GM19240 (cell line): ENCODE results near the gene SYT6.

Experiments used
- DNase-seq: peaks from one replicate; pipeline ENCODE4 v3.0.0; 2011; ENCODE audit warnings: low spot score; ENCODE audit not compliant: insufficient read length

SYT6 gene, protein sequence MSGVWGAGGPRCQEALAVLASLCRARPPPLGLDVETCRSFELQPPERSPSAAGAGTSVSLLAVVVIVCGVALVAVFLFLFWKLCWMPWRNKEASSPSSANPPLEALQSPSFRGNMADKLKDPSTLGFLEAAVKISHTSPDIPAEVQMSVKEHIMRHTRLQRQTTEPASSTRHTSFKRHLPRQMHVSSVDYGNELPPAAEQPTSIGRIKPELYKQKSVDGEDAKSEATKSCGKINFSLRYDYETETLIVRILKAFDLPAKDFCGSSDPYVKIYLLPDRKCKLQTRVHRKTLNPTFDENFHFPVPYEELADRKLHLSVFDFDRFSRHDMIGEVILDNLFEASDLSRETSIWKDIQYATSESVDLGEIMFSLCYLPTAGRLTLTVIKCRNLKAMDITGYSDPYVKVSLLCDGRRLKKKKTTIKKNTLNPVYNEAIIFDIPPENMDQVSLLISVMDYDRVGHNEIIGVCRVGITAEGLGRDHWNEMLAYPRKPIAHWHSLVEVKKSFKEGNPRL

DNA sequence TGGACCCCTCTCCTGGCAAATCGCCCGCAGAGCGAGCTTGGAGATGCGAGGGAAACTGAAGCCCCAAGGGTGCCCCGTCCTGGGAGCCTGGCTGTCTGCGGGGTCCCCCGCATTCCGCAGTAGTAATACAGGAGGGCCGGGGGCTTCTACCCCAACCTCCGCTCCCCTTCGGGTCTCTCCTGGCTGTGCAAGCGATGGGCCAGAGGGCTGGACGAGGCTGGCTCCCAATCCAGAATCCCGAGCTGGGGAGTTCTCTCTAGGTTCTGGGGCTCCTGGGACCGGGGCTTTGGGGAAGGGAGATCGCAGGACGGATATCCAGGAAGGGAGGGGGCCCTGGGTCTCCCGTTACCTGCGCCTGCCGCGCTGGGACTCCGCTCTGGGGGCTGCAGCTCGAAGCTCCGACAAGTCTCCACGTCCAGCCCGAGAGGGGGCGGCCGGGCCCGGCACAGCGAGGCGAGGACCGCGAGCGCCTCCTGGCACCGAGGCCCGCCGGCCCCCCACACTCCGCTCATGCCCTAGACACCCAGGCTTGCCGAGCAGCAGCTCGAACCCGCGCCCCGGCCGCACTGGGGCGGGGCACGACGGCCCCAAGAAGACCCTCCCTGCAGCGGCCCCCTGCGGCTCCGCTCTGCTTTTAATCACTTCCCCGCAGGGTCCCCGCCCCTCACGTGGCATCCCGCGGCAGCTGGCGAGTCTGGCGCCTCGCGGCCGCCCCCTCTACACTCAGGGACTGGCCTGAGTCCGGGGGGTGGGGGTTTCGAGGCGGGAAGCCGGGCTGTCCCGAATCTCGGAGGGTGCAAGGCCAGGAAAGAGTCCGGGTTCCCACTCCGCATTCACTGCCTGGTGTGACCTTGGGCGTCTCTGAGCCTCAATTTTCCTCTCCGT lies at the start of gene SYT6:
Gene SYT6, minus strand, starts transcription at position 609 of the 885 bp plus-strand sequence. Its CDS starts 97 bp downstream, at position 512.
- DNase-seq = no peak

DNA sequence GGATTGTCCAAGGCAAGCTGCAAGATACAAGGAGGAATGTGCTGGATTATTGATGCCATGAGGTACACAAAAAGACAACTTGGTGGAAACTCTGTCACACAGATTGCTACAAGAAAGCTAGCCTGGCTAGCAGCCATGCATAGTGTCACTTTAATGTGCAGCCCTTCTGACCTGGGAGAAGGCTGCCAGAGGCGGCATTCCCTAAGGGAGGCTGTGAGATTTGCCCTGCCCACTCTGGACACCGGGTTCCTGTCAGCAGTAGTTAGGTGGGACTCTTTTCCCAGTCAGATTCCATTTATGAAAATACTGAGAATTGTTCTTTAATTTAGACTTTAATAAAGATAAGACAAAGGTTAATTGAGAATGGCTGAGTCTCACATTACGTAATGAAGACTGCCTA lies 47.8 kb upstream of the SYT6 start:
- DNase-seq = no peak

DNA sequence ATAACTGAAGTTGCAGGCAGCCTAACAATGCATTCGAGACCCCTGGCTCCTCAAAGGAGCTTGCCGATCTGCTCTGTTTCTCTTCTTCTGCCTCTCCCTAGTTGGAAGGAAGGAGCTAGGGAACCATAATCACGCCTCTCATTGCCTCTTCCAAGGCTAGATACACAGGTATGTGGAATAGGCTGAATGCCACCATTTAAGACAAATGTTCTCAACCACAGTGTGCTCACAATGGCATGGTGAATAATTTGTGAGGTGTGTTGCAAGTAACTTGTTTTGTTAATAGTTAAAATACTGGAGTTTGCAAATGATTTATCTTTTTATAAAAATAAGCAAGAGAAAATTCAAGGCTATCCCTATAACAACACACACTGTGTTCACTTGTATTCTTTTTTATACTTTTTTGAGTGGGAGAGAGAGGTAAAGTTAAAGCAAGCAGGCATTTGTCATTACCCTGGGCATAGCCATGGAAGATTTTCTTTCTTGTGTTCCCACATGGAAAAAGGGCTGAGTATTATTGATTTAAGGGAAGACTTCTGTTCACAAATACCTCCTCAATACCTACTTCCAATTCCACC lies 45.4 kb upstream of the SYT6 start:
- no peak for DNase-seq

DNA sequence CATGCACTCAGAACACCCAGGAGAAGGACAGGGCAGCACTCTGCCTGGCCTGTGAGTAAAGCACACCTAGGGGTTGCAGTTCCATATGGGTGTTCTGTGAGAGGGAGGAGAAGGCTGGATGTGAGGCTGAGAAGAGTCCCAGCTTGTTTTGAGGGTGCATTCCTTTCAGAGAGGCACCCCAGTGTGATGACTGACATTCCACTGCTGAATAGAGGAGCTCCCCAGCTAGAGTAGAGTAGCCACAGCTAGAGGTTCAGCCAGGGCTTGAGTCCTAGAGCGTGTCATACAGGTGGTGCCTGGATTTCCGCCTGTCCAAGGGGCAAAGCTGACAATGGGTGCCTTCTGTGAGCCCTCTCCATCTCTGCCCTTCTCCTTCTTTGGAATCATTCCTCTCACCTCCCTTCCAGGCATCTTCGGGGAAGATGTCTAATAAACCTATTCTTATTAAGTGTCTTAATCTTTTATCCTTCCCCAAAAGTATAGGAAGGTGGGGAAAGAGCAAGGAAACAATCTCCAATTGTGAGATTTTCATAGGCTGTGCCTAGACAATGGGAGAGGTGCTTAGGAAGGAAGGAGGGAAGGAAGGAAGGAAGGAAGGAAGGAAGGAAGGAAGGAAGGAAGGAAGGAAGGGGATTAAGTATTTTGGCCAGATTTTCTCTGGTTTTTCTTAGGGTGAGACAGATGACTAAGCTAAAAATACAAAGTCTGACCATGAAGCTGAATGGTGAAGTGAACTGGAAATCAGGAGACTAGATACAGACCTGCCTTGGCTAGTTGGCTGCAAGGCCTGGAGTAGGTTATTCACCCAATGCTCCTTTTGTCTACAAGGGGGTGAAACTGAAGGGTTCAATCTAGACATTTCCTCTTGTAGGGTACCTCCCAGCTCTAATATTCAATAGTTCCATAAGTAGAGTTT lies 43.6 kb upstream of the SYT6 start:
- no peak for DNase-seq

DNA sequence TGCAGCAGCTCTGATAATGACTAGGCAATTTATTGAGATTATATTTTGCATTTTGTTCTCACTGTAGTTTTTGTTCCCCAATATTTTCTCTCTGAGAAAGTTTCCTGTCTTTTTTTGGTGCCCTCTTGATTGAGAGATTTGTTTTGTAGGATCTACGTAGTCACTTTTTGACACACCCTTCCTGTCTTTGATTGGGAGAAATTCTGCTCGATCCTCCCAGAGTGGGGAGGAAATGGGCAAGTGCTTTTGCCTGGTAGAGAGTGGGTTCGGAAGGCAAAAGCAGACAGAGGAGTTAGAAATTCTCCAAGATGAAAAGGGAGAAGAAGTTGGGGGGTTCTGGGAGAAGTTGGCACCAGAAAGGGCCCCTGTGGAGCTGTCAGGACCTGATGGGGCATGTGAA lies 42.1 kb upstream of the SYT6 start:
- no peak for DNase-seq

DNA sequence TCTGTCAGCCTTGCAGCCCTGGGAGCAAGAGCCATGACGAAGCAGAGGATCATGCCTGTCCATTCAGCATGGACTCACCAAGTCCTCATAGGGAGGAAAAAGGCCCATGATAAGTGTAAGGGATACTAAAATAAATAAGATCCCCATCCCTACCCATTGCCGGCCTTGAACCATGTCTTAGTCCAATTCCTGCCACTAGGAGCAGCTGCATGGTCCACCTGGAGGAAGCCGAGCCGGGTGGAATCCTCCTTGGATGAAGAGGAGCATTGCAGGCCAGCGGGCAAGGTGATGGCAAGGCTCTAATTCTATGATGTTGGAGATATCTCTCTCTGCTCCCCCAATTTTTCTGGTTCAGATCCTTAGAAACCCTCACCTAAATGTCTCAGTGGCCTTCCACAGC lies 38.7 kb upstream of the SYT6 start:
- DNase-seq = no peak

DNA sequence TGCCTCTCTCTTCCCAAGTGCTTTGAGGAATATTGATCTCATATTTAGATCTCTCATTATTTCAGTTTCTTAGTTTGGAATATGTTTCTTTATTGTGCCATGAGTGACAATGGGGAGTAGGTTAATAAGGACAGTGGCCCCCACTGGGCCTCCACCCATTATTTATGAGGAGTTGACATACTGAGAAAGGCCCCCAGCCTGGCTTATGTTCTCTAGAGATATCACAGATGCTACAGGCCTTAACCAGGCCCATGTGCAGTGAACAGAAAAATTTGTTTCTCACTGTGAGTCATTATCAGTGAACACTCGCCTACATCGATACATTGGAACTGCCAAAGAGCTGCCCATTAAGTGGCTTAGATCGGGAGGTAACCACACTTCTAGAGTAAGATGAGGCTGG lies 35.7 kb upstream of the SYT6 start:
- no peak for DNase-seq

DNA sequence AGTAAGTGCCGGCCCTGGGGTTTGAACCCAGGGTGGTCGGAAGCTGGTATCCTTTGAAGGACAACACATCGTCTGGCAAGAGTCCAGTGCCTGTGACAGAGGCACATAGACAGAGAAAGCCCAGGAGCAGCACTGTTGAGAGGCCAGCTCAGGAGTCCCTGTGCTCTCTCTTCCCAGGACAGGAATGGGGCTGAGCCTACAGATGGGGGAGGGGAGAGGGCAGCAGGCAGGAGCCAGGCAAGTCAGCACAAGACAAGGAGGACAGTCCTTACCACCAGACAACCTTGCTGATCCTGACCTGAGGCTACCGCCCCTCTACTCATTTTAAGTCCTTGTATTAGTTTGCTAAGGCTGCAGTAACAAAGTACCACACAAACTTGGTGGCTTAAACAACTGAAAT lies 27.7 kb upstream of the SYT6 start:
- no peak for DNase-seq

DNA sequence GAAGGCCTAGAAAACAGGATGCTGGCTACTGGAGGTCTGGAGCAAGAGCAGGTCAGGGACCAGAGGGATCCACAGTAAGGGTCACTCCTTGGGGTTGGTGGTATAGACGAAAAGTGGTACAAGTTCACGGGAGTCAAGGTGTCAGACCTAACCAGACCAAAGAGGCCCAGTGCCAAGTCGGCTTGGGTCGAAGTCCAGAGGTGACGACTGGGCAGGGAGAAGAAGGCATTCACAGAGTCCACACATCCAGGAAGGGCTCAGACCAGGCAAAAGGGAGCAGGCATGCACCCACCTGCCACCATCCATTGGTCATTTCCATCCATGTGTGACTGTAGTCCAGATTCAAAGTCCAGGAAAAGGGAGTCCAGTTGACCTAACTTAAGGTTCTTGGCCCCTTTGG lies 27.1 kb upstream of the SYT6 start:
- no peak for DNase-seq

DNA sequence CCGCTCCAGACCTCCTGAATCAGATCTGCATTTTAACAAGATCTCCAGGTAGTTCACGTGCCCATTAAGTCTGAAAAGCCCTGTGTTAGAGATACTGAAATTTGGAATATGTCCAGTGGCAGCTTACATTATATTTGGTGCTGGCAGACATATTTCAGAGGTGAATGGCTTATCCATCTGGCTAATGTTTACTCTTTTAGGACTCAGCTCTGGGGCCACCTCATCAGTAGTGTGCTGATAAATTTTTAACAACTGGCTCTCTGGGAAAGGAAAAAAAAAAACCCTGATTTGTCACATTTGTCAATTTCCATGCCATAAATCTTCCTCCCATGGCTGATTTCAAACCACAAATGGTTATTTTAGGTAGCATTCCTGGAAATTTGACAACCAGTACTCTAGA lies 25.3 kb upstream of the SYT6 start:
- DNase-seq = no peak

DNA sequence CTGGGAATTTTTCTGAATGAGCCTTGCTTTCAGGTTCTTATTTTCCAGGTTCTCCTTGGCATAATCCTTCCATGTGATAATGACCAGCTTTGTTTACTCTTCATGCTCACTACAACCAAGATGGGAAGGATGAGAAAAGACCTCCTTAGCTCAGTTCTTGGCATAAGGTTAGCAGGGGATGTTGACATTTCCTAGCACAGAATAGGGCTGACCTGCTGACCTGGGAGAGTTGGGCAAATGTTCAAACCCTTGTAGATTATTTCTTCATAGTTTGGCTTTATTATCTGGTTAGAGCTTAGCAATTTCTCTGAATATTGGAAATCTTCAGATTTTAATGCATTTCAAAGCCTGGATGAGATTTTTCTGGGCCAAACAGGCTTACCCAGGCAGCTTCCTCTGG lies 23.6 kb upstream of the SYT6 start:
- DNase-seq = no peak

DNA sequence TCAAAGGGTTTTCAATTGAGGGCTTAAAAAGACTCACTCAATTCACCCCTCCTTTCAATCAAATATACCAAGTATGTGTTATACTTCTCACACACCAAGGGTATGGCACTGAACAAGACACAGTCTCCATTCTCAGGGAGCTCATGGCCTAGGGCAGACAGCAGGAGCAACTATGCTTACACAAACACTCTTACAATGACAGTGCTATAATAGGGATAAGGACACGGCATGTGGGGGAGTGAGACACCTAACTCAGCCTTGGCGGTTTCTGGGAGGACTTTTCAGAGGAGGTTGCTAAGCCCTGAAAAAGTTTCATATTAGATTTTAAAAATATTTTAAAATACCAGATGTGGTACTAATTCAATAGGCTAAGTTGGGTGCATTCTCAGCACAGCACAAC lies 22.7 kb upstream of the SYT6 start:
- DNase-seq = no peak

DNA sequence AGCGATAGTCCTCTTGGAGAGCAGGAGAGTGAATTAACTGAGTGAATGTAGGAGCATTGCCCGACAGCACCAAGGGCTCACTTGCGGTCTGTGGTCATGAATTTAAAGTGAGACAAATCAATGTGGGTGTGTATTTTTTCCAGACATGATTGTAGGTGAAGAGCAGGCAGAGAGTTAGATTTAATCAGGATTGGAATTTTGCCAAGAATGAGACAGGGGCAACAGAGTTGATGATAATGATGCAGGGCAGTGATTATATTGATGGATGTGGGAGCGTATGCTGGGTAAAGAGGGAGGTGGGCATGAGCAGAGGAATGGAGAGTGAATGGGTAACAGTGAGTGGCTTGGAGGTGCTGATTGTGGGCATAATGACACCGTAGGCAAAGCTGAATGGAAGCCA lies 20.0 kb upstream of the SYT6 start:
- DNase-seq = no peak

DNA sequence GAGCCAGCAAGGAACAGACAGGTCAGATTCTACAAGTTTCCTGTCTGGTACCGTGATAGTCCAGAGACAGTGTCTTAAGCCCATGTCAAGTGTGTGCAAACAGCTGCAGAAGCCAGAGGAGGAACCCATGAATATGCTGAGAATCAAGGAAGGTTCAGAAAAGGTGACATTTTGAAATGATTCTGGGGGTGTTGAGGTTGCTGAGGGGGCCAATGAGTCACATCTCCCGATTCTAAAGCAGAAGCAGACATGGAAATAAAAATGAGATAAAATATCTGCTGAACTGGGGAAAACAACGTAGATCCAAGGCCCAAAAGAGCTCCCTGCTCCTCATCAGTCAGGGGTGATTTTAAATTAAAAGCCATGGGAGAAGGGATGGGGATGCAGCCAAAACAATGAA lies 15.8 kb upstream of the SYT6 start:
- DNase-seq = no peak

DNA sequence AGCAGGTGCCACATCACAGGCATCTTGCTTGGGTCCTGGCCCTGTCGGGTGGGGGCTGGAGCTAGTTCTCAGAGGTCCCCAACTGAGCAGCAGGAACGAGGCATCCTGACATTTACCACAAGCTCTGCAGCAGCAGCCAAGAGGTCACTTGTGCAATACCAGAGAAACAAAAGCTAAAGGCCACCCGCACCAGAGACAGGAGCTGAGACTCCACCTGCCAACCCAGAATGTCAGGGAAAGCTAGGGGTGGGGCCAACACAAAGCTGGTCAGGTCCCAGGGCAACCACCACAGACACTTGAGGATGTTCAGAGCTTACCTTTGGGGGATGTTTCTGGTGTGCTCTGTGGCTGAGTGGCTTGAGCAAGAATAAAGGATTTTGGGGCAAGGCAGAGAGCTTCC lies 13.6 kb upstream of the SYT6 start:
- DNase-seq = no peak

DNA sequence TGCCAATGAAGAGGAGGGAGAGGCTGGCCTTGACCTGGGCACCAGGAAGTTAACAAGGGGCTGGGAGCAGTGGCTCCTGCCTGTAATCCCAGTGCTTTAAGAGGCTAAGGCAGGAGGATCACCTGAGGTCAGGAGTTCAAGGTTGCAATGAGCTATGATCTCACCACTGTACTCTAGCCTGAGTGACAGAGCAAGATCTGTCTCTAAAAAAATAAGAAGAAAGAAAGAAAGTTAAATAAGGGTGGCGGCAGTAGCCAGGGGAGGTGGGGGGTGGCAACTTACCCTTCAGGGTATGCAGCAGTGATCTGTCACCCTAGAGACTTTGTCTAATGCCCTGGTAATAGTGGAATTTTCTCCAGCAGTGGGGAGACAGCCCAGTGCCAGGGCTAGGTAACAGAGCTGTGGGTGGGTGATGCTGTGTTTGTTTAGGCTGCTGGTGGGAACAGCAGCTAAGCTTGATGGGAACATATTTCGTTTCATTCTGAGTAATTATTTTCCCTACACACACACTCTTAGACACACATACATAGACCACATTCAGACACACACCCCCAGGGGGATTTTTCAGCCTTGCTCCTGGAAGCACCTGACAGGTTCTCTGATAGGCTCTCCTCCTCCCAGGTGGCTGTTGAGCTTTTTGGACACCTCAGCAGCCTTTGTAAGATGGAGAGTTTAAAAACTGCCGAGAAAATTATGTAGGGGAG lies 11.3 kb upstream of the SYT6 start:
- no peak for DNase-seq

DNA sequence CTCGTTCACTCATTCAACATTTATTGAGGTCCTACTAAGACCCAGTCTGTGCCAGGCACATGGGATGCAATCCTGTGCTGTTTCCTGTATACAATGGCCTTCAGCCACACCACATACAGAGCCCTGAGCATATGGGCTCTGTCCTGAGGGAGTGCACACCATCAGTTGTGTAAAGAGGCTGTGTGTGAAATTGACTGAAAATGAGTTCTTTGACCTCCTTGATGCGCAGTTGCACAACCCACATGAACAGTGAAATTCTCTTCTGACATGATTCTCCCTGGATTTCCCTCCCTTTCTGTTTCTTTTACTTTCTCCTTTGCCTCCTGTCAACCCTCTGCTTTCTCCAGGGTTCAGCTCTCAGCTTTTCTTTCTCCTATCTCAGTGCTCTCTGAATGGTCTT lies 6.3 kb upstream of the SYT6 start:
- no peak for DNase-seq

DNA sequence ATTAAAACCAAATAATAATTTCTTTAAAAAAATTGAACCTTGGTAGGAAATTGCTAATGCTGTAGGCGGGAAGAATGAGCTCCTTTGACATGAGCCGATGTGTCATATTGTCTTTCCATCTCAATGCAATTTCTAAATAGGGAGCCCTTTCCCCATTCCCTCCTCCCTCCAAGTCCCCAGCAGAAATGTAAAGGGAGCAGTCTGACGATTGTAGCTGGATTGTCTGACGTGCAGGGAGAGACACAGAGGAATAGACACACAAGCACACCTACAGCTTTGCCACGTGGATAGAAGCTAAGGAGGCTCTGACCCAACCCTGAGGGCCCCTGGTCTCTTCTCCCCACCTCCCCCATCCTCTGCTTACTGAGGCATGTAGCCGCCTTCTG lies 3.6 kb upstream of the SYT6 start:
- no peak for DNase-seq

DNA sequence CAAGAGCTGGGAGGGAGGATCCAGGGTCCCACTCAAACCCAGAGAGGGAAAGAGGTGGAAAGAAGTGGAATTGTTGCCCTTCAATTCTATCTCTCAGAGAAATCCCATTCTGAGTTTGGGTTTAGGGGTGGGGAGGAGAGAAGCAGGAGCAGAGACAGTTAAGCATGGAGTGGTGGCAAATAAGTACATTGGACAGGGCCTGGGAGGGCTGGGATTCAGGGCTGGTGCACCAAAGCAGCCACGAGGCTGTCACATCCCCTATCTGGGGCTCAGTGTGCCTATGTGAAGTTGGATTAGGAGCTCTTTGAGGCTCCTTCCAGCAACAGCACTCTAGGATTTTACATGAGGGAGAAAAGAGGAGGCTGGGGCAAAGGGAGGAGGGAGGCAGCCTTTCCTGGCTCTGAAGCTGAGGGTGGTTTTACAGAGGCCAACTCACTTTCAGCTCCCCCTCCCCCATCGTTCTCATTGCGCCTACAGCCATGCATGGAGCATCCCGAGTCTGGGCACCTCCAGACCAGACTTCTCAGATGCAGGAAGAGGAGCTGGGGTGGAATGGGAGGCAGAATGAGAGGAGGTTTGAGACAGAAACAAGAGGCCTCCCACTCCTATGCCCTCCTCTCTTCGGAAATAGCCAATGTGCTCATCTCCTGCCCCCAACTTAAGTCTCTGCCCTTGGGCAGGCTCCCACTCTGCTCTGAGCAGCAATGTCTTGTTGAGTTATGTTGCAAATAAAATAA lies 3.0 kb upstream of the SYT6 start:
- DNase-seq = no peak

DNA sequence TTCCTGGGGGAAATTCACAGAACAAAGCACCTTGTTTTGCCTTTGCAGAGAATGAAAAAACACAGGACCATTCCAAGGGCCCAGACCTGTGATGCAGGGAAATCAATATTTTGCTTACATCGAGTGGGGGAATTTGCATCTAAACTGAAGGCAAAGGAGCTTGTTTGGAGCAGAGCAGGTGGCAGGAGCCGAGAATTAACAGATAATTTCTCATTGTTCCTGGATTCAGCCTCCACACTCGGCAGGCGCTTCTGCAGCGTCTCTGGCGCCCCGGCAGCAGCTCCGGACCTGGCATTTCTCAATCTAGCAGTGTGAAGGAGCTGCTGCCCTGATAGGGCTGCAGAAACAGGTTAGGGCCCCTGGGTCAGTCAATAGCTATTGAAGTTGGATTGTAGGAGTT lies 2.0 kb upstream of the SYT6 start:
- no peak for DNase-seq
